H9 (cell line): Measurements from ENCODE around the gene CCDC149. TPM values are rescaled to one million over a fixed set of nuclear protein-coding genes. Genes with fewer than 3 reads are reported as not detected.
"Not testable (repeated sequence)": the region's sequence is repeated elsewhere in the genome, so short reads cannot be mapped to it uniquely, and the experiment has no call there.

Experiments
- DNase-seq: peaks from one replicate; pipeline ENCODE4 v3.0.0-alpha.2; 2017
- H2AFZ ChIP-seq: one replicate; pipeline ENCODE4 v1.6.1; 2013; ENCODE audit warnings: mild to moderate bottlenecking, low read length, control low read depth, moderate library complexity
- H2AK5ac ChIP-seq: 2 replicates; pipeline ENCODE4 v1.6.1; 2013; ENCODE audit warnings: low read length, control low read depth, mixed read lengths; ENCODE audit not compliant: insufficient read length
- H2BK120ac ChIP-seq: one replicate; pipeline ENCODE4 v1.6.1; 2013; ENCODE audit warnings: low read depth, mild to moderate bottlenecking, low read length, control low read depth, inconsistent platforms; ENCODE audit not compliant: poor library complexity, severe bottlenecking
- H2BK12ac ChIP-seq: 2 replicates; pipeline ENCODE4 v1.6.1; 2013; ENCODE audit warnings: low read length, control low read depth, mixed read lengths, low read depth; ENCODE audit not compliant: insufficient read length
- H2BK15ac ChIP-seq: 2 replicates; pipeline ENCODE4 v1.6.1; 2013; ENCODE audit warnings: low read depth, low read length, control low read depth
- H2BK20ac ChIP-seq: one replicate; pipeline ENCODE4 v1.6.1; 2013; ENCODE audit warnings: low read depth, mild to moderate bottlenecking, low read length, control low read depth, inconsistent platforms; ENCODE audit not compliant: poor library complexity, severe bottlenecking
- H2BK5ac ChIP-seq: 2 replicates; pipeline ENCODE4 v1.6.1; 2013; ENCODE audit warnings: low read length, control low read depth, mixed read lengths; ENCODE audit not compliant: insufficient read length
- H3K14ac ChIP-seq: 2 replicates; pipeline ENCODE4 v1.6.1; 2013; ENCODE audit warnings: low read length, control low read depth; ENCODE audit not compliant: insufficient read depth
- H3K18ac ChIP-seq: 2 replicates; pipeline ENCODE4 v1.6.1; 2013; ENCODE audit warnings: low read depth, mild to moderate bottlenecking, mixed read lengths, low read length, control low read depth; ENCODE audit not compliant: insufficient read length
- H3K23ac ChIP-seq: 2 replicates; pipeline ENCODE4 v1.6.1; 2013; ENCODE audit warnings: low read length, control low read depth, mixed read lengths, low read depth; ENCODE audit not compliant: insufficient read length
- H3K23me2 ChIP-seq: 2 replicates; pipeline ENCODE4 v1.6.1; 2013; ENCODE audit warnings: low read depth, mild to moderate bottlenecking, mixed read lengths, low read length, control low read depth; ENCODE audit not compliant: insufficient read length, poor library complexity, severe bottlenecking
- H3K27ac ChIP-seq: 2 replicates; pipeline ENCODE4 v1.5.1; 2013; ENCODE audit warnings: low read length, control low read depth, mixed read lengths, low read depth; ENCODE audit not compliant: insufficient read length
- H3K27me3 ChIP-seq: 2 replicates; pipeline ENCODE4 v1.6.1; 2013; ENCODE audit warnings: low read length, control low read depth, inconsistent platforms; ENCODE audit not compliant: insufficient read depth
- H3K4ac ChIP-seq: 2 replicates; pipeline ENCODE4 v1.6.1; 2013; ENCODE audit warnings: low read depth, mild to moderate bottlenecking, control low read depth, inconsistent platforms, low read length, moderate library complexity
- H3K4me1 ChIP-seq: 2 replicates; pipeline ENCODE4 v1.6.1; 2013; ENCODE audit warnings: low read length, control low read depth, inconsistent platforms; ENCODE audit not compliant: insufficient read depth
- H3K4me2 ChIP-seq: 2 replicates; pipeline ENCODE4 v1.6.1; 2013; ENCODE audit warnings: low read length, control low read depth, mixed read lengths; ENCODE audit not compliant: insufficient read length, insufficient read depth
- H3K56ac ChIP-seq: 2 replicates; pipeline ENCODE4 v1.6.1; 2013; ENCODE audit warnings: low read depth, mild to moderate bottlenecking, mixed read lengths, low read length, control low read depth; ENCODE audit not compliant: insufficient read length
- H3K79me1 ChIP-seq: 2 replicates; pipeline ENCODE4 v1.6.1; 2013; ENCODE audit warnings: low read depth, mild to moderate bottlenecking, moderate library complexity, low read length, control low read depth, inconsistent platforms; ENCODE audit not compliant: insufficient read depth, poor library complexity, severe bottlenecking
- H3K79me2 ChIP-seq: 2 replicates; pipeline ENCODE4 v1.6.1; 2013; ENCODE audit warnings: low read length, control low read depth, inconsistent platforms; ENCODE audit not compliant: insufficient read depth
- H3K9ac ChIP-seq: 2 replicates; pipeline ENCODE4 v1.6.1; 2013; ENCODE audit warnings: low read length, control low read depth, mixed read lengths; ENCODE audit not compliant: insufficient read length; ENCODE audit errors: extremely low read depth
- H3K9me3 ChIP-seq: one replicate; pipeline ENCODE4 v1.6.1; 2013; ENCODE audit warnings: low read depth, low read length, inconsistent platforms; ENCODE audit not compliant: control insufficient read depth
- H3T11ph ChIP-seq: one replicate; pipeline ENCODE4 v1.6.1; 2013; ENCODE audit warnings: mild to moderate bottlenecking, low read length, control low read depth, inconsistent platforms
- H4K20me1 ChIP-seq: one replicate; pipeline ENCODE4 v1.6.1; 2013; ENCODE audit not compliant: control insufficient read depth, insufficient read length, insufficient read depth
- H4K5ac ChIP-seq: 2 replicates; pipeline ENCODE4 v1.6.1; 2013; ENCODE audit warnings: low read depth, mild to moderate bottlenecking, mixed read lengths, low read length, control low read depth; ENCODE audit not compliant: insufficient read length
- H4K8ac ChIP-seq: replicated peaks from 2 replicates; pipeline ENCODE4 v1.6.1; 2013; ENCODE audit warnings: low read length, control low read depth, mixed read lengths, low read depth; ENCODE audit not compliant: insufficient read length
- H4K91ac ChIP-seq: 2 replicates; pipeline ENCODE4 v1.6.1; 2013; ENCODE audit warnings: low read depth, mild to moderate bottlenecking, moderate library complexity, mixed read lengths, low read length, control low read depth; ENCODE audit not compliant: insufficient read length
- H3K27ac Mint-ChIP-seq, 3 experiments: 2 replicates in 2 of 3; 3 replicates in 1 of 3; pipeline ENCODE4 v1.8.0; 2020 to 2021; ENCODE audit warnings: mixed read lengths in 3 of 3, mild to moderate bottlenecking in 1 of 3, moderate library complexity in 1 of 3
- H3K27me3 Mint-ChIP-seq: 2 replicates; pipeline ENCODE4 v1.8.0; 2021; ENCODE audit warnings: low read depth, mild to moderate bottlenecking, moderate library complexity, mixed read lengths
- H3K36me3 Mint-ChIP-seq, 3 experiments: 2 replicates in 2 of 3; 3 replicates in 1 of 3; pipeline ENCODE4 v1.8.0; 2020 to 2021; ENCODE audit warnings: low read depth in 3 of 3, mixed read lengths in 3 of 3; ENCODE audit not compliant: insufficient read depth in 1 of 3
- H3K4me1 Mint-ChIP-seq, 2 experiments: 2 replicates each; pipeline ENCODE4 v1.8.0; 2020; ENCODE audit warnings: mixed read lengths in 2 of 2
- H3K4me3 Mint-ChIP-seq, 2 experiments: 2 replicates in 1 of 2; 3 replicates in 1 of 2; pipeline ENCODE4 v1.8.0; 2020 to 2021; ENCODE audit warnings: mild to moderate bottlenecking in 2 of 2, mixed read lengths in 2 of 2, moderate library complexity in 1 of 2
- H3K9me3 Mint-ChIP-seq, 2 experiments: 2 replicates in 1 of 2; 3 replicates in 1 of 2; pipeline ENCODE4 v1.8.0; 2020; ENCODE audit warnings: mild to moderate bottlenecking in 2 of 2, mixed read lengths in 2 of 2, moderate library complexity in 1 of 2
- WGBS: extraction: QIAGEN DNeasy Blood & Tissue Kit; methylation state at CpG from one replicate; pipeline ENCODE4 v1.1.7; 2013; ENCODE audit warnings: missing lambda C conversion rate, low lambda C conversion rate, mixed read lengths; ENCODE audit not compliant: insufficient read length; ENCODE audit errors: extremely low coverage; 5-methylcytosine and 5-hydroxymethylcytosine counted together
- total RNA-seq: library from RNA; stranded (reverse); gene quantifications from 2 replicates; pipeline ENCODE4 v1.2.1, GENCODE V29; 2021
- TF ChIP-seq, protein P1 (sequence below): fragments of 200-600 bp; sonication (generic); conservative IDR thresholded peaks from 3 replicates; pipeline ENCODE4 v1.8.0; 2021; ENCODE audit warnings: antibody characterized with exemption, mild to moderate bottlenecking

Gene CCDC149
- total RNA-seq, 1 experiment from 2014 or later = 4.5 TPM

DNA sequence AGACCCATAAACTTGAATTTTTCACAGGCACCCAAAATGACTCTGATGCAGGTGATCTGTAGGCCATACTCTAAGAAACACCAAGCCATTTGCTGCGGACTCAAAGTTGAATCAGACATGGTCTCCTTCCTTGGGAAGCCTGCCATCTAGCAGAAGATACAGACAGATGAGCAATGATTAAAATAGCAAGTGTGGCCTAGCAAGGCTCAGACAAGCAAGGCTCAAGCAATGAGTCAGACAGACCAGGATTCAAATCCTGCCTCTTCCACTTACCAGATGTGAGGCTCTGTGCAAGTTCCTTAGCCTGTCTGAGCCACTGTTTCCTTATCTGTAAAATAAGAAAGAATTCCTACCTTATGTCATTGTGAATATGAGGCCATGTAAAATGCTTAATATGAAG, 2.3 kb downstream of the CCDC149 start:
- TF ChIP-seq, protein P1, sequence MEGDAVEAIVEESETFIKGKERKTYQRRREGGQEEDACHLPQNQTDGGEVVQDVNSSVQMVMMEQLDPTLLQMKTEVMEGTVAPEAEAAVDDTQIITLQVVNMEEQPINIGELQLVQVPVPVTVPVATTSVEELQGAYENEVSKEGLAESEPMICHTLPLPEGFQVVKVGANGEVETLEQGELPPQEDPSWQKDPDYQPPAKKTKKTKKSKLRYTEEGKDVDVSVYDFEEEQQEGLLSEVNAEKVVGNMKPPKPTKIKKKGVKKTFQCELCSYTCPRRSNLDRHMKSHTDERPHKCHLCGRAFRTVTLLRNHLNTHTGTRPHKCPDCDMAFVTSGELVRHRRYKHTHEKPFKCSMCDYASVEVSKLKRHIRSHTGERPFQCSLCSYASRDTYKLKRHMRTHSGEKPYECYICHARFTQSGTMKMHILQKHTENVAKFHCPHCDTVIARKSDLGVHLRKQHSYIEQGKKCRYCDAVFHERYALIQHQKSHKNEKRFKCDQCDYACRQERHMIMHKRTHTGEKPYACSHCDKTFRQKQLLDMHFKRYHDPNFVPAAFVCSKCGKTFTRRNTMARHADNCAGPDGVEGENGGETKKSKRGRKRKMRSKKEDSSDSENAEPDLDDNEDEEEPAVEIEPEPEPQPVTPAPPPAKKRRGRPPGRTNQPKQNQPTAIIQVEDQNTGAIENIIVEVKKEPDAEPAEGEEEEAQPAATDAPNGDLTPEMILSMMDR = no peak
- H3K9me3 Mint-ChIP-seq = peaks cover 26 to 39% of the 10 kb centered on the region in 2 experiments

GRCh38 chr4:24909606-24910005, 3.2 kb downstream of the CCDC149 start:
- not testable (repeated sequence) for H3K79me1 ChIP-seq, H3K4ac ChIP-seq, H2BK5ac ChIP-seq, H2BK15ac ChIP-seq, H2AK5ac ChIP-seq, H3K14ac ChIP-seq, H2BK120ac ChIP-seq, H3K27ac ChIP-seq, H3K18ac ChIP-seq, H3K79me2 ChIP-seq, H2BK12ac ChIP-seq, H2BK20ac ChIP-seq, H2AFZ ChIP-seq, H3K27me3 ChIP-seq, H4K20me1 ChIP-seq, H3K27ac Mint-ChIP-seq, H4K5ac ChIP-seq, H4K8ac ChIP-seq, H3T11ph ChIP-seq, DNase-seq, H3K4me3 Mint-ChIP-seq, H3K9ac ChIP-seq, H3K23me2 ChIP-seq, H3K4me2 ChIP-seq, H3K23ac ChIP-seq, H3K56ac ChIP-seq, H4K91ac ChIP-seq, H3K4me1 ChIP-seq, H3K9me3 ChIP-seq
- peaks cover 31 to 44% (median 31%) of the 10 kb centered on the region in 3 experiments for H3K36me3 Mint-ChIP-seq
- peaks cover 16 to 19% of the 10 kb centered on the region in 2 experiments for H3K4me1 Mint-ChIP-seq
- H3K27me3 Mint-ChIP-seq = peaks cover 24% of the 10 kb centered on the region
- no CpG with 5 or more reads among the region's 3 CpGs for WGBS
- H3K9me3 Mint-ChIP-seq = peaks cover 26 to 42% of the 10 kb centered on the region in 2 experiments

More for the DNA sequence above, 2.3 kb downstream of the CCDC149 start:
- H3K27ac Mint-ChIP-seq = no peak overlapping the region
- Histone ChIP-seq H3K4me2 (no peak overlapping the region), H2AK5ac (no peak overlapping the region), H3K79me2 (no peaks in the 10 kb centered on the region), H2BK20ac (no peak overlapping the region), H2BK12ac (no peak overlapping the region), H4K20me1 (no peaks in the 10 kb centered on the region), H4K5ac (no peak overlapping the region), H3K9ac (no peak overlapping the region), H3K4me1 (no peaks in the 10 kb centered on the region), H3K79me1 (no peaks in the 10 kb centered on the region), H3K56ac (no peak overlapping the region), H3K18ac (no peak overlapping the region), H4K8ac (no peak overlapping the region), H3K9me3 (no peaks in the 10 kb centered on the region), H4K91ac (no peak overlapping the region), H3T11ph (no peak overlapping the region), H2BK120ac (no peak overlapping the region), H2BK15ac (no peak overlapping the region), H3K14ac (no peak overlapping the region), H3K23me2 (no peaks in the 10 kb centered on the region), H2AFZ (no peak overlapping the region), H2BK5ac (no peak overlapping the region), H3K27me3 (no peaks in the 10 kb centered on the region; the same call in 1 of the 2 replicates), H3K23ac (no peak overlapping the region), H3K4ac (no peak overlapping the region), H3K27ac (no peak overlapping the region)
- WGBS = no CpG with 5 or more reads among the region's 1 CpG
- peaks cover 31 to 44% (median 31%) of the 10 kb centered on the region in 3 experiments for H3K36me3 Mint-ChIP-seq
- no peak for DNase-seq
- no peak overlapping the region for H3K4me3 Mint-ChIP-seq
- peaks cover 30% of the 10 kb centered on the region for H3K27me3 Mint-ChIP-seq
- peaks cover 21 to 23% of the 10 kb centered on the region in 2 experiments for H3K4me1 Mint-ChIP-seq
